Fibroblast of mammary gland (primary cell): ENCODE measurements around the gene SLC6A19.

Experiments used
- DNase-seq: peaks from one replicate; pipeline ENCODE4 v3.0.0-alpha.2; 2010; ENCODE audit warnings: low read depth
- H3K4me3 ChIP-seq: 2 replicates; pipeline ENCODE4 v1.5.1; 2011; ENCODE audit warnings: low read depth, mild to moderate bottlenecking, low read length, moderate library complexity; ENCODE audit not compliant: control insufficient read depth
- TF ChIP-seq, protein P1 (sequence below): conservative IDR thresholded peaks from 2 replicates; pipeline ENCODE4 v1.5.1; 2011; ENCODE audit warnings: low read depth, low read length, inconsistent platforms; ENCODE audit not compliant: control insufficient read depth, insufficient read depth

Gene SLC6A19

DNA sequence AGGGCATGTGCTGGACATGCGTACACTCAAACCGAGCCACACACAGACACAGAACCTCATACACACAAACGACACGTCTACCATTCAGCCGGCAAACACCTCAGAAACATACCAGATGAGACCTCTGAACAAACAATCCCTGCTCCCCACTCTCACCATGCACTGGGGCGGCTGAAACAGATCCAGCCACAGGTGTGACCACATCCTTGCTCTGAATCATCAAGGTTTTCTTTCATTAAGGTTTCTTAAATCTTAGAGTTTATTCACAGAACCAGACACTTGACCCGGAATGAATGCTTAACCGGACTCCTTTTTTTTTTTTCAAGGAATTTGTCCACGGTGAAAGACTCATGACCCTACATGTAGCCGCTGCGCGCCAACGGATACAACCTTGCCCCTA, 67.3 kb downstream of the SLC6A19 start:
- H3K4me3 ChIP-seq, result no peak overlapping the region
- no peak for DNase-seq
- TF ChIP-seq, protein P1, sequence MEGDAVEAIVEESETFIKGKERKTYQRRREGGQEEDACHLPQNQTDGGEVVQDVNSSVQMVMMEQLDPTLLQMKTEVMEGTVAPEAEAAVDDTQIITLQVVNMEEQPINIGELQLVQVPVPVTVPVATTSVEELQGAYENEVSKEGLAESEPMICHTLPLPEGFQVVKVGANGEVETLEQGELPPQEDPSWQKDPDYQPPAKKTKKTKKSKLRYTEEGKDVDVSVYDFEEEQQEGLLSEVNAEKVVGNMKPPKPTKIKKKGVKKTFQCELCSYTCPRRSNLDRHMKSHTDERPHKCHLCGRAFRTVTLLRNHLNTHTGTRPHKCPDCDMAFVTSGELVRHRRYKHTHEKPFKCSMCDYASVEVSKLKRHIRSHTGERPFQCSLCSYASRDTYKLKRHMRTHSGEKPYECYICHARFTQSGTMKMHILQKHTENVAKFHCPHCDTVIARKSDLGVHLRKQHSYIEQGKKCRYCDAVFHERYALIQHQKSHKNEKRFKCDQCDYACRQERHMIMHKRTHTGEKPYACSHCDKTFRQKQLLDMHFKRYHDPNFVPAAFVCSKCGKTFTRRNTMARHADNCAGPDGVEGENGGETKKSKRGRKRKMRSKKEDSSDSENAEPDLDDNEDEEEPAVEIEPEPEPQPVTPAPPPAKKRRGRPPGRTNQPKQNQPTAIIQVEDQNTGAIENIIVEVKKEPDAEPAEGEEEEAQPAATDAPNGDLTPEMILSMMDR, result no peak

DNA sequence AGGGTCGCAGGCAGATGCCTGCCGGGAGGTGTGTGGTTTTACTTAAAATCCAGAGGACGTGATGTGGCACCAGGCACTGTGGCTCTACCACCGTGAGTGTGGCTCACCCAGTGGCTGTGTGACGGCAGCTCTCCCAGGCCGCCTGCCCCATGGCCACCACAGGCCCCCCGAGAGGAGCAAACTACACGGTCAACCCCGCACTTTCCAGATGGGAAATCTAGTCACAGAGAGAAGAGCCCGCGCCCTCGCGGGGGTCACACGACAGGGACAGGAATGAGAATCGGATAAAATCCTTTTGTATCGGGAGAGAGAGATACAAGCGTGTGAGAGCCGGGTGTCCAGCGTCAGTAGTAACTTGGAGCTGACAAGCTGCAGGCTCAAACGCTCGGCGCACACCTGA, 69.0 kb downstream of the SLC6A19 start:
- no peak overlapping the region for H3K4me3 ChIP-seq
- TF ChIP-seq, protein P1, result no peak
- no peak for DNase-seq

DNA sequence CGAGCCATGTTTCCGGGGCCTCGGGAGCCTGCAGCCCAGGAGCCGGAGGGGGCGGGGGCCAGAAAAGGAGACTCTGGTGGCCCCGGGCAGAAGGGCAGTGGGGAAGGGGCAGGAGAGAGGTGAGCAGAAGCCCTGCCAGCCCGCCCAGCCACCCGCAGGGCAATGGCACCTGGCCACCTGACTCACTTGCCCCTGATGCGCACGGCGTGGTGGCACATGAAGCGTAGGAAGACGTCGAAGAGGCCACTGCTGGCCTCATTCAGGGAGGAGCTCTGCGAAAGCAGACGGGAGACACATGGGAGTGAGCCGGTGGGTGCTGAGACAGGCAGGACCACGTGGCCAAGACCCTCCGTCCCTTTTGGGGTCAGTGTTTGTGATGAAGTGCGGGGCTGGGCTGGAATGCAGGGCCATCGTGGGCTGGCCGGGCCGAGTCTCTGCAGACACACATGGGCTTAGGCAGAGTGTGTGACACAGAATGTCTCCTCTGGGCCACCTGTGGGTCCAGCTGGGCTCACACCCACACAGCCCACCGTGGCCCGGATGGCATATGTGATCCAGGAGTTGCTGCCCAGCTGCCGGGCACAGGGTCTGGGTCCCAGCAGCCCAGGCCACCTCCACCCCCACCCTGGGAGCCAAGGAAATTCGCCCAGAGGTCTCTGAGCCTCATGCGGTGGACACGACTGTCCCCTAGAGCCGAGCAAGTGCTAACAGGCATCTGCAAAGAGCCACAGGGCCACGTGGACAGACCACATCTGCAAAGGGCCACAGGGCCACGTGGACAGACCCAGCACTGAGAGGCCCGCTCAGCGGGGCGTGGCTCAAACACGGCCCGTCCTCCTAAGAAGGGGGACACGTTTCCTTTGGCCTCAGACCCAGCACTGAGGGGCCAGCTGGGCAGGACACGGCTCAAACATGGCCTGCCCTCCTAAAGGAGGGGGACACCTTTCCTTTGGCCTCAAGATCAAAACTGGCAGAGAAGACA, 69.8 kb downstream of the SLC6A19 start:
- no peak overlapping the region for H3K4me3 ChIP-seq
- no peak for DNase-seq
- TF ChIP-seq, protein P1, result no peak

DNA sequence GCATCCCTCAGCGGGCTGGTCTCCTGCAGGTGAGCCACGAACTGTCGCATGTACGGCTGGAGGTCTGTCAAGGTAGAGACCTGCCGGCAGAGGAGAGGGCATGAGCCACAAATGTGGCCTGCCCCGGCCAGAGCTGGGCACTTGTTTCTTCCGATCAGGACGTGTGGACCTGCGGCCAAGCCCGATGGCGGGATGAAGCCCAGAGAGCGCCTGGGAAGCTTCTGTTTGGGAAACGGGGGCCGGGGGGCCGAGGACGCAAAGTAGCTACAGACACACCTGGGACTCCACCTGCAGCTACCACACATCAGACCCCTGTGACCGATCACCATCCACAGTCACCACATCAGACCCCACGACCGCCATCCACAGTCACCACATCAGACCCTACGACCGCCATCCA, 70.8 kb downstream of the SLC6A19 start:
- no peak for DNase-seq
- TF ChIP-seq, protein P1, result no peak
- no peak overlapping the region for H3K4me3 ChIP-seq

DNA sequence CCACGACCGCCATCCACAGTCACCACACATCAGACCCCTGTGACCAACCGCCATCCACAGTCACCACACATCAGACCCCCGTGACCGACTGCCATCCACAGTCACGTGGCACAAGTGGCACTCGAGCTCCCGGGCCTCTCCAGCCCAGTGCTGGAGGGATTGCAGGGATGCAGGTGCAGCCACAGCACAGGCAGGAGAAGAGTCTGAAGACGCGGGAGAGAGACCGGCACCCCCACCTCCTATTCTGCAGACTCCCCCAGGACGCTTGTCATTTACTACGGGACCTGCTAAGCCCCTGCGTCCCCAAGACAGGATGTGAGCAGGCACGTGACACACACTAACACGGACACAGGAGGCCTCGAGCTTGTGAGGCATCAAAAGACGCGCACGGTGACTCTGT, 72.3 kb downstream of the SLC6A19 start:
- TF ChIP-seq, protein P1, result no peak
- H3K4me3 ChIP-seq, result no peak overlapping the region
- no peak for DNase-seq

DNA sequence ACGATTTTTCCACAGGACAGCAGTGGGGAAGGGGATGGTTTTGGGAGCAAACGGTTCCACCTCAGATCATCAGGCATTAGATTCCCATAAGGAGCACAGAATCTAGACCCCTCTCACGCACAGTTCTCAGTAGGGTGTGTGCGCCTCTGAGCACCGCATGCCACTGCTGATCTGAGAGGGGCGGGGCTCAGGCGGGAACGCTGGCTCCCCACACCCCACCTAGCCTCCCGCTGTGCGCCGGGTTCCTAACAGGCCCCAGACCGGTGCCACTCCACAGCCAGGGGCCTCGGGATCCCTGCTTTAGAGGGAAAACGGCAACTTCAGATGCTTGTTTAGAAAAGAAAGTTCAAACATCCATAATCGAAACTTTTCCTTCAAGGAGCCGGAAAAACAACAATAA, 73.1 kb downstream of the SLC6A19 start:
- H3K4me3 ChIP-seq, result no peak overlapping the region
- DNase-seq, result no peak
- TF ChIP-seq, protein P1, result no peak
